ENCODE results near the gene PPP1R7.

DNA sequence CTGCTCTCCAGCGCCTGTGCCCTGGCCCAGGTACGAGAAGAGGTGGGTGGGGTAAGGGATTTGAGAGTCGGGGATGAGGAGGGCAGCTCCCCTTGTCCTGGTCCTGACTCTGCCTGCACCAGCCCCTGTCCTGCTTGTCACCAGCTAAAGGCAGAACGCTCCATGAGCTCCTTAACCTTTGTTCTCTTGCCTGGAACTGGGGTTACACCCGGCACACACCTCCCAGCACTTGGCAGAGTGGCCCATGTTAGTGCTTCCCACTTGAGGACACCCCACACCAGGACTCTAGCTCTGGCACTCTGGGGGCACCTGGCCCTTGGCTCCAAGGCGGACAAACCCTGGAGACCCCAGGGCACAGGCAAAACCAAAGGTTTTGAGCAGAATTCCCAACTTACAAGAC is 57.4 kb downstream of the PPP1R7 start:
- TF ChIP-seq, protein P1, sequence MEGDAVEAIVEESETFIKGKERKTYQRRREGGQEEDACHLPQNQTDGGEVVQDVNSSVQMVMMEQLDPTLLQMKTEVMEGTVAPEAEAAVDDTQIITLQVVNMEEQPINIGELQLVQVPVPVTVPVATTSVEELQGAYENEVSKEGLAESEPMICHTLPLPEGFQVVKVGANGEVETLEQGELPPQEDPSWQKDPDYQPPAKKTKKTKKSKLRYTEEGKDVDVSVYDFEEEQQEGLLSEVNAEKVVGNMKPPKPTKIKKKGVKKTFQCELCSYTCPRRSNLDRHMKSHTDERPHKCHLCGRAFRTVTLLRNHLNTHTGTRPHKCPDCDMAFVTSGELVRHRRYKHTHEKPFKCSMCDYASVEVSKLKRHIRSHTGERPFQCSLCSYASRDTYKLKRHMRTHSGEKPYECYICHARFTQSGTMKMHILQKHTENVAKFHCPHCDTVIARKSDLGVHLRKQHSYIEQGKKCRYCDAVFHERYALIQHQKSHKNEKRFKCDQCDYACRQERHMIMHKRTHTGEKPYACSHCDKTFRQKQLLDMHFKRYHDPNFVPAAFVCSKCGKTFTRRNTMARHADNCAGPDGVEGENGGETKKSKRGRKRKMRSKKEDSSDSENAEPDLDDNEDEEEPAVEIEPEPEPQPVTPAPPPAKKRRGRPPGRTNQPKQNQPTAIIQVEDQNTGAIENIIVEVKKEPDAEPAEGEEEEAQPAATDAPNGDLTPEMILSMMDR (IDR thresholded peaks at IDR 0.05), result no peak
- no peak for TF ChIP-seq POLR2A (IDR thresholded peaks at IDR 0.05)
